Peyer's patch (tissue), 4 donors: ENCODE measurements around the gene KDM2B.

Experiments used
- CTCF ChIP-seq, 6 experiments: fragments of 450-650 bp in 4 of 6; fragments of 200-600 bp in 2 of 6; sonication (generic) in 1 of 6; IDR thresholded peaks; one replicate each; pipeline ENCODE4 v1.5.1; 2017 to 2019; ENCODE audit warnings: antibody characterized with exemption in 6 of 6, mild to moderate bottlenecking in 3 of 6, moderate library complexity in 1 of 6
- POLR2A ChIP-seq, 2 donors: fragments of 450-650 bp; IDR thresholded peaks; one replicate each; pipeline ENCODE4 v1.5.1; 2017; ENCODE audit warnings: antibody characterized with exemption in 2 of 2, mild to moderate bottlenecking in 2 of 2, moderate library complexity in 2 of 2

- TF ChIP-seq CTCF (IDR thresholded peaks at IDR 0.05) (no peak), POLR2A (IDR thresholded peaks at IDR 0.05) (no peak)
These were observed 51.6 kb downstream of the KDM2B start for GRCh38 chr12:121529184-121529583.
